IPS-15b (cell line): Measurements from ENCODE around the gene NDST1.

Source experiments
- H3K27me3 ChIP-seq: one replicate; pipeline ENCODE4 v1.6.1; 2013; ENCODE audit warnings: low read length; ENCODE audit not compliant: control insufficient read depth, insufficient read depth
- H3K36me3 ChIP-seq: one replicate; pipeline ENCODE4 v1.6.1; 2013; ENCODE audit warnings: low read length; ENCODE audit not compliant: control insufficient read depth, insufficient read depth
- H3K4me1 ChIP-seq: one replicate; pipeline ENCODE4 v1.6.1; 2013; ENCODE audit warnings: mild to moderate bottlenecking, low read length; ENCODE audit not compliant: control insufficient read depth, insufficient read depth
- H3K4me3 ChIP-seq: one replicate; pipeline ENCODE4 v1.5.1; 2013; ENCODE audit warnings: low read depth, low read length
- H3K9ac ChIP-seq: one replicate; pipeline ENCODE4 v1.6.1; 2013; ENCODE audit warnings: low read depth, mild to moderate bottlenecking, low read length
- H3K9me3 ChIP-seq: one replicate; pipeline ENCODE4 v1.6.1; 2013; ENCODE audit warnings: mild to moderate bottlenecking, low read length; ENCODE audit not compliant: control insufficient read depth, insufficient read depth

Gene NDST1

DNA sequence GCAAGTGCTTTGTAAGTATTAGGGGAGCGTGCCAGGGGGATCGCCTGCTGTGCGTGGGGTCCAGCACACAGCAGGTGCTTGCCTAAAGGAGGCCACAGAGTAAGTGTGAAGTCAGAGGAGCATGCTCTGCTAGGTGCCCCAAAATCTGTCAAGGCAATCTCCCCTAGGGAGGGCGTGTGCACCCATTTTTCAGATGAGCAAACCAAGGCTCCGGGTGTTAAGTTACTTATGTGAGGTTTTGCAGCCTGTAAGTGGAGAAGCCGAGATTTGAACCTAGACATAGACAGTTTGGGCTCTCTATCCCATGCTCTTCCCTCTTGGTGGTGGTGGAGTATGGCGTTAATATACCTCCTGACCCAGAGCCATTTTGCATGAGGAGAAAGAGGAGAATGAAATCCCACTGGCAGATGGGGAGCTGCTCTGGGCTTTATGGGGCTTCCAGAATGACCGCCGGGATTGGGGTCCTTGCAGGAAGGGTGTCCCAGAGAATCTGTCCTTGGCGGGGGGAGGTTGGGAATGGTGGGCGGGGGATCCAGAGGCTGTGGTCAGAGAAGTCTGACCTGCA lies 14.1 kb downstream of the NDST1 start:
- Histone ChIP-seq H3K4me1 (peaks cover 21% of the 10 kb centered on the region), H3K9ac (no peak overlapping the region), H3K36me3 (peaks cover 13% of the 10 kb centered on the region), H3K27me3 (no peaks in the 10 kb centered on the region), H3K9me3 (no peaks in the 10 kb centered on the region), H3K4me3 (no peak overlapping the region)

GRCh38 chr5:150522504-150523414 lies 14.8 kb downstream of the NDST1 start:
- H3K27me3 ChIP-seq = no peaks in the 10 kb centered on the region
- peaks cover 20% of the 10 kb centered on the region for H3K36me3 ChIP-seq
- peaks cover 18% of the 10 kb centered on the region for H3K4me1 ChIP-seq
- H3K9me3 ChIP-seq = no peaks in the 10 kb centered on the region
- no peak overlapping the region for H3K9ac ChIP-seq
- H3K4me3 ChIP-seq = no peak overlapping the region

GRCh38 chr5:150523472-150524350 lies 15.8 kb downstream of the NDST1 start:
- Histone ChIP-seq H3K4me3 (no peak overlapping the region), H3K4me1 (peaks cover 18% of the 10 kb centered on the region), H3K27me3 (no peaks in the 10 kb centered on the region), H3K36me3 (peaks cover 25% of the 10 kb centered on the region), H3K9me3 (no peaks in the 10 kb centered on the region), H3K9ac (no peak overlapping the region)

DNA sequence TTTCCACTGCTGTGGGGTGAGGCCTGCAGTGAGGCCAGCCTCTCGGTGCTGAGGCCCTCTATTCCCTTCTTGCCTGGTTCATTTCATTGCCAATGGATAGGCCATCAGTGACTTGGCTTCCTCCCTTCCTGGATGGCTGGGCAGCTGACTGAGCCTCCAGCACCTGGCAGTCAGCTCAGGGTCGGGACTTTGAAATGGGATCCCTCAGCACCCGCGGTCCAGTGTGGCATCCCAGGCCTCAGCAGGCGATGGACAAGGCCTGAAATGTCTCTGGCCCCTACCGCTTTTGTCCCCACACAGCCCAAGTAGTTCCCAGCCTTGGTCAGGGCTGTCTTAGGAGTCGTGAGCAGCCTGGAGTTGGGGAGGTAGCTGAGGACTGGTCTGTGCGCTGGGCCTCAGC lies 17.2 kb downstream of the NDST1 start:
- H3K9ac ChIP-seq = no peak overlapping the region
- H3K36me3 ChIP-seq = peaks cover 25% of the 10 kb centered on the region
- peaks cover 28% of the 10 kb centered on the region for H3K4me1 ChIP-seq

DNA sequence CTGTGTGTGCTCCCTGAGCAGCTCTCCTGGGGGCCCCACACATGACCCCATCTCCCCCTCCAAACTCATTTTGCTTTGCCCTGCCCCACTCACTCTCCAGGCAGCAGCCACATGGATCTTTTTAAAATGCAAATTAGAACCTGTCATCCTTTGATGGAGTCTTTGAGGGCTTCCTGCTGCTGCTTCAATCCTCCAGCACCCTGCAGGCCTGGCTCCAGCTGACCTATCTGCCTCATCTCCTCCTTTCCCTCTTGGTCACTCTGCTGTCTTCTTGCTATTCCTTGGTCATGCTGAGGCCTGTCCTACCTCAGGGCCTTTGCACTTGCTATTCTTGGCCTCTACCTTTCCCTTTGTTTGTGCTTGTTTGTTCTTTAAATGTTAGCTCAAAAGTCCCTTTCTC lies 17.9 kb downstream of the NDST1 start:
- Histone ChIP-seq H3K9me3 (no peaks in the 10 kb centered on the region), H3K9ac (no peak overlapping the region), H3K36me3 (peaks cover 23% of the 10 kb centered on the region), H3K4me3 (peak overlapping the region; percentile 19), H3K27me3 (no peaks in the 10 kb centered on the region), H3K4me1 (peaks cover 30% of the 10 kb centered on the region)

More for the DNA sequence above, 17.2 kb downstream of the NDST1 start:
- H3K9me3 ChIP-seq = no peaks in the 10 kb centered on the region
- H3K27me3 ChIP-seq = no peaks in the 10 kb centered on the region
- H3K4me3 ChIP-seq = peak overlapping the region; percentile 19

DNA sequence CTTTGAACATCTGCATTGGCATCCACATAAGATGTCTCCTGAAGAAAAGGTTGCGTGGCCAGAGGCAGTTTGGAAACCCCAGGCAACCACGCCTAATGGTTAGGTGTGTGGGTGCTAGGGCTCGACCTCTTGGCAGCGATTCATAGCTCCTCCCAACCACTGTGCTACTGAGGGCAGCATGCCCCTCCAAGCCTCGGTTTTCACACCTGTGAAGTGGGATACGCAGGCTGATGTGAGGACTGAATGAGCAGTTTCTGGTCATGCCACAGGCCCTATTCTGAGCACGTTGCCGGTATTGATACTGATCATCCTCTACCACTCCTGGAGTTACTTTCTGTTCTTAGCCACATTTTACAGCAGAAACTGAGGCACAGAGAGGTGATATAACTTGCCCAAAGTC lies 19.1 kb downstream of the NDST1 start:
- Histone ChIP-seq H3K9ac (no peak overlapping the region), H3K27me3 (no peaks in the 10 kb centered on the region), H3K4me1 (peaks cover 30% of the 10 kb centered on the region), H3K4me3 (no peak overlapping the region), H3K36me3 (peaks cover 17% of the 10 kb centered on the region), H3K9me3 (no peaks in the 10 kb centered on the region)

GRCh38 chr5:150527808-150528207 lies 19.9 kb downstream of the NDST1 start:
- peaks cover 30% of the 10 kb centered on the region for H3K4me1 ChIP-seq
- H3K9me3 ChIP-seq = no peaks in the 10 kb centered on the region
- H3K9ac ChIP-seq = no peak overlapping the region
- peaks cover 21% of the 10 kb centered on the region for H3K36me3 ChIP-seq
- H3K27me3 ChIP-seq = no peaks in the 10 kb centered on the region
- no peak overlapping the region for H3K4me3 ChIP-seq

GRCh38 chr5:150528924-150529546 lies 21.1 kb downstream of the NDST1 start:
- Histone ChIP-seq H3K27me3 (no peaks in the 10 kb centered on the region), H3K9me3 (no peaks in the 10 kb centered on the region), H3K4me1 (peaks cover 30% of the 10 kb centered on the region), H3K36me3 (peaks cover 24% of the 10 kb centered on the region), H3K4me3 (no peak overlapping the region), H3K9ac (no peak overlapping the region)

GRCh38 chr5:150529555-150529954 lies 21.6 kb downstream of the NDST1 start:
- no peaks in the 10 kb centered on the region for H3K9me3 ChIP-seq

GRCh38 chr5:150530423-150530822 lies 22.5 kb downstream of the NDST1 start:
- Histone ChIP-seq H3K27me3 (no peaks in the 10 kb centered on the region), H3K36me3 (peaks cover 38% of the 10 kb centered on the region), H3K4me1 (peaks cover 19% of the 10 kb centered on the region), H3K4me3 (no peak overlapping the region), H3K9me3 (no peaks in the 10 kb centered on the region), H3K9ac (no peak overlapping the region)

More at GRCh38 chr5:150529555-150529954, 21.6 kb downstream of the NDST1 start:
- Histone ChIP-seq H3K9ac (no peak overlapping the region), H3K36me3 (peaks cover 29% of the 10 kb centered on the region), H3K27me3 (no peaks in the 10 kb centered on the region), H3K4me3 (no peak overlapping the region), H3K4me1 (peaks cover 27% of the 10 kb centered on the region)

DNA sequence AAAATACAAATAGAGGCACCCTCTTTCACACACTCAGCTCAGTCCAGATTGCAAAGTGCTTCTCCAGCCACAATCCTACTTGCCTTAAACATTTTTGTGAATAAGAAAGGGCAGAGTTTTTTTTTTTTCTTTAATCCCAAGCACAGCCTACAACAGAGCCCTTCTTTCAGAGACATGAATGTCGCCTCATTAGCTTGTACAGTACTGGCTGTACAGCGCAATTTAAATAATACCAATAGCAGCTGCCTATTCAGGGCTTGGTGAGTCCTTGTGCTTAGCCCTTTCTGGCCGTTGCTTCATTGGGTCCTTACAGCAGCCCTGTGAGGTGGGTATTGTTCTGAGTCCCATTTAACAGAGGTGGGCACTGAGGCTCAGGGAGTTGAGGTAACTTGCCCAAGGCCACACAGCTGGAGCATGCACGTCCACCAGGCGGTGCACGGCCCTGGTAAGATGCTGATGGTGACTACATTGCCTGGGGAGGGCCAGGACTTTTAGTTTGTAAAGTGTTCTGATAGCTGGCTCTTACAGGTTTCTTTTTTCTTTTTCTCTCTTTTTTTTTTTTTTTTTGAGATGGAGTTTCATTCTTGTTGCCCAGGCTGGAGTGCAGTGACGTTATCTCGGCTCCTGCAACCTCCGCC lies 23.1 kb downstream of the NDST1 start:
- Histone ChIP-seq H3K4me1 (peaks cover 15% of the 10 kb centered on the region), H3K9me3 (no peaks in the 10 kb centered on the region), H3K27me3 (no peaks in the 10 kb centered on the region), H3K36me3 (peaks cover 44% of the 10 kb centered on the region), H3K9ac (no peak overlapping the region), H3K4me3 (no peak overlapping the region)
